Activated naive CD4-positive, alpha-beta T cell treated with anti-CD3 and anti-CD28 coated beads, Interleukin-2, amount 10 ng/mL, durations not matched to agents 7 days and 5 days (primary cell): ENCODE measurements around the gene SEMA3B.
"Not testable (repeated sequence)": the region's sequence is repeated elsewhere in the genome, so short reads cannot be mapped to it uniquely, and the experiment has no call there.

ENCODE experiments used
- CTCF ChIA-PET: fragments of 350-600 bp; sonication (Branson Sonifier 250); formaldehyde crosslinking; loops from one replicate; lab custom pipeline; 2021; ENCODE audit warnings: antibody characterized with exemption; lab: Charles Lee
- DNase-seq: peaks from one replicate; pipeline ENCODE4 v3.0.0-alpha.2; 2020
- H3K27ac Mint-ChIP-seq: one replicate; pipeline ENCODE4 v1.8.0; 2021; ENCODE audit warnings: mild to moderate bottlenecking, moderate library complexity, mixed read lengths
- H3K27me3 Mint-ChIP-seq: one replicate; pipeline ENCODE4 v1.8.0; 2021; ENCODE audit warnings: mild to moderate bottlenecking, mixed read lengths
- H3K36me3 Mint-ChIP-seq: one replicate; pipeline ENCODE4 v1.8.0; 2021; ENCODE audit warnings: mixed read lengths
- H3K4me1 Mint-ChIP-seq: one replicate; pipeline ENCODE4 v1.8.0; 2021; ENCODE audit warnings: mixed read lengths
- H3K4me3 Mint-ChIP-seq: one replicate; pipeline ENCODE4 v1.8.0; 2021; ENCODE audit warnings: mild to moderate bottlenecking, moderate library complexity, mixed read lengths
- H3K9me3 Mint-ChIP-seq: one replicate; pipeline ENCODE4 v1.8.0; 2021; ENCODE audit warnings: mixed read lengths

The SEMA3B gene

GRCh38 chr3:50299638-50299928 lies 30.6 kb downstream of the SEMA3B start:
- Mint-ChIP-seq H3K36me3 (peaks cover 5% of the 10 kb centered on the region), H3K9me3 (no peaks in the 10 kb centered on the region), H3K27me3 (no peaks in the 10 kb centered on the region), H3K27ac (peak overlapping the region; percentile 99), H3K4me3 (peak overlapping the region; percentile 98), H3K4me1 (peaks cover 41% of the 10 kb centered on the region)
- CTCF ChIA-PET: interaction anchor here (1.2 to 3.8 kb wide), 5 partner anchors 15 to 25 kb away, joined by 3 to 20 read pairs (median 7); partner anchors contain the start of gene HYAL2
- DNase-seq: no peak

GRCh38 chr3:50299929-50300680 lies 31.2 kb downstream of the SEMA3B start:
- peaks cover 41% of the 10 kb centered on the region for H3K4me1 Mint-ChIP-seq
- H3K36me3 Mint-ChIP-seq: peaks cover 5% of the 10 kb centered on the region
- CTCF ChIA-PET: interaction anchor here (1.2 to 3.8 kb wide), 5 partner anchors 15 to 24 kb away, joined by 3 to 20 read pairs (median 7); partner anchors contain the start of gene HYAL2

GRCh38 chr3:50300681-50301254 lies 31.8 kb downstream of the SEMA3B start:
- Mint-ChIP-seq H3K36me3 (peaks cover 5% of the 10 kb centered on the region), H3K4me3 (peak overlapping the region; percentile 98), H3K9me3 (no peaks in the 10 kb centered on the region), H3K27ac (peak overlapping the region; percentile 99), H3K27me3 (no peaks in the 10 kb centered on the region), H3K4me1 (peaks cover 41% of the 10 kb centered on the region)
- CTCF ChIA-PET: interaction anchor here (0.7 to 3.8 kb wide), 2 partner anchors 23 to 24 kb away, joined by 5 to 20 read pairs; no protein-coding TSS in a partner anchor
- DNase-seq: no peak

More at GRCh38 chr3:50299929-50300680, 31.2 kb downstream of the SEMA3B start:
- H3K9me3 Mint-ChIP-seq: no peaks in the 10 kb centered on the region
- DNase-seq: no peak
- no peaks in the 10 kb centered on the region for H3K27me3 Mint-ChIP-seq
- H3K4me3 Mint-ChIP-seq: peak overlapping the region; percentile 98
- peak overlapping the region; percentile 99 for H3K27ac Mint-ChIP-seq

GRCh38 chr3:50302095-50303012 lies 33.4 kb downstream of the SEMA3B start:
- CTCF ChIA-PET: interaction anchor here (1.5 to 2.1 kb wide), 2 partner anchors 22 to 25 kb away, joined by 3 to 8 read pairs; no protein-coding TSS in a partner anchor

GRCh38 chr3:50303013-50303815 lies 34.3 kb downstream of the SEMA3B start, which contains the start of gene HYAL1:
Gene HYAL1 (minus strand): TSS chr3:50303574. CDS start chr3:50302956, 618 bp downstream.
- peaks cover 24% of the 10 kb centered on the region for H3K4me1 Mint-ChIP-seq
- CTCF ChIA-PET: interaction anchor here (1.5 to 2.1 kb wide), 2 partner anchors 21 to 24 kb away, joined by 3 to 8 read pairs; no protein-coding TSS in a partner anchor
- no peak within 1 kb of the TSS for H3K4me3 Mint-ChIP-seq
- H3K9me3 Mint-ChIP-seq: no peaks in the 10 kb centered on the region
- H3K27ac Mint-ChIP-seq: no peak within 1 kb of the TSS
- no peak for DNase-seq
- H3K36me3 Mint-ChIP-seq: peaks cover 2% of the 10 kb centered on the region
- H3K27me3 Mint-ChIP-seq: no peaks in the 10 kb centered on the region

More at GRCh38 chr3:50302095-50303012, 33.4 kb downstream of the SEMA3B start:
- Mint-ChIP-seq H3K4me1 (peaks cover 32% of the 10 kb centered on the region), H3K36me3 (peaks cover 2% of the 10 kb centered on the region), H3K27ac (peak overlapping the region; percentile 42), H3K27me3 (no peaks in the 10 kb centered on the region), H3K4me3 (no peak overlapping the region), H3K9me3 (no peaks in the 10 kb centered on the region)
- no peak for DNase-seq

GRCh38 chr3:50304601-50305000 lies 35.7 kb downstream of the SEMA3B start:
- Mint-ChIP-seq H3K27me3 (no peaks in the 10 kb centered on the region), H3K4me3 (no peak overlapping the region), H3K4me1 (peaks cover 18% of the 10 kb centered on the region), H3K36me3 (peaks cover 1% of the 10 kb centered on the region), H3K9me3 (no peaks in the 10 kb centered on the region), H3K27ac (no peak overlapping the region)
- CTCF ChIA-PET: interaction anchor here (2.1 to 3.8 kb wide), 2 partner anchors 10 to 20 kb away, joined by 5 to 13 read pairs; no protein-coding TSS in a partner anchor
- no peak for DNase-seq

GRCh38 chr3:50312041-50312440 lies 43.1 kb downstream of the SEMA3B start:
- H3K27ac Mint-ChIP-seq, H3K36me3 Mint-ChIP-seq, CTCF ChIA-PET, H3K4me3 Mint-ChIP-seq, H3K9me3 Mint-ChIP-seq, DNase-seq, H3K27me3 Mint-ChIP-seq: not testable (repeated sequence)
- H3K4me1 Mint-ChIP-seq: peaks cover 14% of the 10 kb centered on the region

- no peak for DNase-seq
- no peaks in the 10 kb centered on the region for H3K27me3 Mint-ChIP-seq
- H3K27ac Mint-ChIP-seq: no peak overlapping the region
- H3K36me3 Mint-ChIP-seq: peaks cover 10% of the 10 kb centered on the region
- CTCF ChIA-PET: interaction anchor here (0.6 to 3.5 kb wide), 3 partner anchors 9 to 33 kb away, joined by 3 to 15 read pairs (median 5); partner anchors contain the start of gene HYAL2
- peaks cover 32% of the 10 kb centered on the region for H3K4me1 Mint-ChIP-seq
- no peaks in the 10 kb centered on the region for H3K9me3 Mint-ChIP-seq
- H3K4me3 Mint-ChIP-seq: no peak overlapping the region
Measured at GRCh38 chr3:50314342-50314741, 45.4 kb downstream of the SEMA3B start.

GRCh38 chr3:50314816-50315215 lies 45.9 kb downstream of the SEMA3B start:
- DNase-seq: no peak
- H3K27me3 Mint-ChIP-seq: no peaks in the 10 kb centered on the region
- H3K9me3 Mint-ChIP-seq: no peaks in the 10 kb centered on the region
- H3K27ac Mint-ChIP-seq: no peak overlapping the region
- peaks cover 36% of the 10 kb centered on the region for H3K4me1 Mint-ChIP-seq
- CTCF ChIA-PET: interaction anchor here (1.5 to 3.5 kb wide), 3 partner anchors 9 to 15 kb away, joined by 5 to 15 read pairs (median 7); partner anchors contain the start of genes HYAL2, HYAL3 and NAA80
- no peak overlapping the region for H3K4me3 Mint-ChIP-seq
- H3K36me3 Mint-ChIP-seq: peaks cover 7% of the 10 kb centered on the region

- no peaks in the 10 kb centered on the region for H3K27me3 Mint-ChIP-seq
- H3K4me3 Mint-ChIP-seq: peak overlapping the region; percentile 22
Measured at GRCh38 chr3:50316657-50317242, 47.8 kb downstream of the SEMA3B start.

GRCh38 chr3:50317300-50317699 lies 48.4 kb downstream of the SEMA3B start:
- Mint-ChIP-seq H3K4me1 (peaks cover 45% of the 10 kb centered on the region), H3K27ac (no peak overlapping the region), H3K36me3 (peaks cover 6% of the 10 kb centered on the region), H3K27me3 (no peaks in the 10 kb centered on the region), H3K4me3 (no peak overlapping the region), H3K9me3 (no peaks in the 10 kb centered on the region)
- DNase-seq: peak; percentile 18
- CTCF ChIA-PET: no interaction called here

More at GRCh38 chr3:50316657-50317242, 47.8 kb downstream of the SEMA3B start:
- CTCF ChIA-PET: no interaction called here
- DNase-seq: peak; percentile 68
- peaks cover 6% of the 10 kb centered on the region for H3K36me3 Mint-ChIP-seq
- peak overlapping the region; percentile 85 for H3K27ac Mint-ChIP-seq
- H3K4me1 Mint-ChIP-seq: peaks cover 45% of the 10 kb centered on the region
- no peaks in the 10 kb centered on the region for H3K9me3 Mint-ChIP-seq

GRCh38 chr3:50318163-50318562 lies 49.2 kb downstream of the SEMA3B start:
- CTCF ChIA-PET: no interaction called here
- peaks cover 6% of the 10 kb centered on the region for H3K36me3 Mint-ChIP-seq
- no peak overlapping the region for H3K27ac Mint-ChIP-seq
- peaks cover 45% of the 10 kb centered on the region for H3K4me1 Mint-ChIP-seq
- no peaks in the 10 kb centered on the region for H3K27me3 Mint-ChIP-seq
- no peak overlapping the region for H3K4me3 Mint-ChIP-seq
- no peaks in the 10 kb centered on the region for H3K9me3 Mint-ChIP-seq
- no peak for DNase-seq
